ENCODE data around the gene CUX1. TPM values are rescaled to one million over a fixed set of nuclear protein-coding genes. Genes with fewer than 3 reads are reported as not detected.

CUX1 gene
- total and polyA plus RNA-seq, 2 of the 13 experiments (the other 11 are each of a cell fraction or from before 2014, with no cell fraction given) = 13.7 to 14.9 TPM

DNA sequence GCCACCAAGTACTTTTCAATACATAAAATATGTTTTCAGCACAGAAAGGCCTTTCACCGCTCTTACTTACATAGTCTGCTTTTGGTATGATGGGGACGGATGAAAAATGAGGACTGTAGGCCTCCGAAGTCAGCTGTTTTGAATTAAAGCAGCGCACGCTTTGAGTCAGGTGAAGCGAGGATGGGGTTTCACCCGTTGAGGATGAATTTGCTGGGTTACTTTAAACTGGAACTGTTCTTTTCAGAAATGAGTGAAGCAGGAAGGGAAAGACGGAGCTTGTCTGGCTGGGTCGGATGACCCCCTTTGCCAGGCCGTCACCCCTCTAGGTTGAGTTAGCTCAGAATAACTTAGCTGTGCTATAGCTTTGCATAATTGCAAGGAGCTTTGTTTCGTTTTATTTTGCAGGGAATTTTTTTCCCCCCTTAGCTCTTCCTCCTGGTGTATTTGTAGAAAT lies 40.0 kb downstream of the CUX1 start:
- Histone ChIP-seq H3K9me3 (ENCODE audit: low read length) (no peaks in the 10 kb centered on the region), H2AFZ (ENCODE audit: low read length) (no peak overlapping the region), H3K9ac (ENCODE audit: insufficient read depth, low read depth, low read length) (no peak overlapping the region), H3K79me2 (ENCODE audit: insufficient read depth, low read length) (peaks cover 70% of the 10 kb centered on the region), H3K4me1 (ENCODE audit: insufficient read depth, low read length) (peaks cover 74% of the 10 kb centered on the region), H3K36me3 (replicated peaks in 1 of 2; ENCODE audit: control insufficient read depth in 1 of 2, insufficient read depth in 2 of 2, low read length in 2 of 2) (no peaks in the 10 kb centered on the region), H3K4me3 (replicated peaks in 1 of 3; ENCODE audit: insufficient read depth in 1 of 3, low read depth in 2 of 3, low read length in 3 of 3) (no peak overlapping the region), H3K27ac (ENCODE audit: extremely low read length, insufficient read depth, low read length) (peak overlapping the region; percentile 29), H3K27me3 (ENCODE audit: control insufficient read depth in 1 of 2, insufficient read depth in 2 of 2, low read length in 2 of 2) (no peaks in the 10 kb centered on the region), H4K20me1 (ENCODE audit: insufficient read depth, low read length) (peaks cover 32% of the 10 kb centered on the region), H3K4me2 (ENCODE audit: low read depth, low read length) (peak overlapping the region; percentile 97)
- ATAC-seq (no peak), FAIRE-seq (no peak), DNase-seq (ENCODE audit: low spot score) (no peak)
- WGBS (ENCODE audit: low lambda C conversion rate) = 92% methylated on average over 11 of the region's 11 CpGs
- TF ChIP-seq, protein P1, sequence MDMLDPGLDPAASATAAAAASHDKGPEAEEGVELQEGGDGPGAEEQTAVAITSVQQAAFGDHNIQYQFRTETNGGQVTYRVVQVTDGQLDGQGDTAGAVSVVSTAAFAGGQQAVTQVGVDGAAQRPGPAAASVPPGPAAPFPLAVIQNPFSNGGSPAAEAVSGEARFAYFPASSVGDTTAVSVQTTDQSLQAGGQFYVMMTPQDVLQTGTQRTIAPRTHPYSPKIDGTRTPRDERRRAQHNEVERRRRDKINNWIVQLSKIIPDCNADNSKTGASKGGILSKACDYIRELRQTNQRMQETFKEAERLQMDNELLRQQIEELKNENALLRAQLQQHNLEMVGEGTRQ (IDR thresholded peaks at IDR 0.05; ENCODE audit: low read depth, low read length) = no peak
- TF ChIP-seq, protein P1 (CRISPR knock-in tag; IDR thresholded peaks at IDR 0.05; ENCODE audit: borderline replicate concordance) = peak; percentile 12; the same call in 1 of the 2 replicates
- no peak for TF ChIP-seq ARNT2 (CRISPR knock-in tag; IDR thresholded peaks at IDR 0.05; ENCODE audit: low read depth)
- CTCF ChIA-PET (ENCODE audit: low intra/inter-chr PET ratio, low total read pairs) = interaction anchor here (1.4 kb wide), 1 partner anchor 26 kb away, joined by 3 read pairs; no protein-coding TSS in a partner anchor
- POLR2A ChIA-PET = interaction anchor here (0.9 to 2.1 kb wide), 6 partner anchors 8 to 264 kb away, joined by 3 to 9 read pairs (median 6); partner anchors contain the start of gene CUX1
- in situ Hi-C loops (cut with HindIII; ENCODE audit: extremely low pct_ligation_motif_present, low pct_unique_long_range_greater_than_20kb) = no loop called here
- BruUV-seq (replicated peaks) = no TSS peak
- intact Hi-C loops (cut with micrococcal nuclease; ENCODE audit: unreplicated experiment) = loop anchor here (2.0 to 5.0 kb wide), 2 partner anchors 25 to 40 kb away; partner anchors contain the start of gene CUX1
